GM12872 (cell line): ENCODE measurements around the gene IGSF6.

ENCODE experiments used
- TF ChIP-seq, protein P1 (sequence below): IDR thresholded peaks from 3 replicates; pipeline ENCODE4 v1.5.1; 2011; ENCODE audit warnings: low read depth, mild to moderate bottlenecking, low read length, moderate library complexity; ENCODE audit not compliant: insufficient read depth

IGSF6 gene

DNA sequence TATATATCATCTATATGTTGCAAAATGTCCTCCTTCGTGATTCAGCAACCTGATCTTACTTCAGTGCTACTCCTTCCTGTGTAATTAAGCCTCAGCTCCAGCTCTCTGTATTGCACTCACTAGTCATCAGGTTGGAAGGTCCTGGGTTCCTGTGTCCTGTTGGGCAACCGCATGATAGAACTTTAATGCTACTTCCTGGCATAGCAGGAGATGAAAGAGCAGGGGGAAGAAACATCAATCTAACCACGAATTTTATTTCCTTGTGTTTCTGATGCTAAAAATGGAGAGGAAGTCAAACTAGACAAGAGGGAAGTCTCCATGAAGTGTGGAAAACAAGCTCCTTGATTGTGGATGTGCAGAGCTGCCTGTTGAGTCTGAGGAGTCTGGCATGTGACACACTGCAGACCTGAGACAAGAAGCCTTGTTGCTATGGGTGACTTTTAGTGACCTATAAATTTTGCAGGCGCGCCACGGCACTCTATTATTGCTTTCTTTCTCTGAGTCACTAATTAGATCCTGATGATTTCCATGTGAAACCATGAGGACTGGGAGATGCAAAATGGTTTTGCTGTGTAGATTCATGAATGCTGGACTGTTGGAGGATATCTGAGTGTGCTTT, 25.6 kb downstream of the IGSF6 start:
- TF ChIP-seq, protein P1, sequence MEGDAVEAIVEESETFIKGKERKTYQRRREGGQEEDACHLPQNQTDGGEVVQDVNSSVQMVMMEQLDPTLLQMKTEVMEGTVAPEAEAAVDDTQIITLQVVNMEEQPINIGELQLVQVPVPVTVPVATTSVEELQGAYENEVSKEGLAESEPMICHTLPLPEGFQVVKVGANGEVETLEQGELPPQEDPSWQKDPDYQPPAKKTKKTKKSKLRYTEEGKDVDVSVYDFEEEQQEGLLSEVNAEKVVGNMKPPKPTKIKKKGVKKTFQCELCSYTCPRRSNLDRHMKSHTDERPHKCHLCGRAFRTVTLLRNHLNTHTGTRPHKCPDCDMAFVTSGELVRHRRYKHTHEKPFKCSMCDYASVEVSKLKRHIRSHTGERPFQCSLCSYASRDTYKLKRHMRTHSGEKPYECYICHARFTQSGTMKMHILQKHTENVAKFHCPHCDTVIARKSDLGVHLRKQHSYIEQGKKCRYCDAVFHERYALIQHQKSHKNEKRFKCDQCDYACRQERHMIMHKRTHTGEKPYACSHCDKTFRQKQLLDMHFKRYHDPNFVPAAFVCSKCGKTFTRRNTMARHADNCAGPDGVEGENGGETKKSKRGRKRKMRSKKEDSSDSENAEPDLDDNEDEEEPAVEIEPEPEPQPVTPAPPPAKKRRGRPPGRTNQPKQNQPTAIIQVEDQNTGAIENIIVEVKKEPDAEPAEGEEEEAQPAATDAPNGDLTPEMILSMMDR: no peak

DNA sequence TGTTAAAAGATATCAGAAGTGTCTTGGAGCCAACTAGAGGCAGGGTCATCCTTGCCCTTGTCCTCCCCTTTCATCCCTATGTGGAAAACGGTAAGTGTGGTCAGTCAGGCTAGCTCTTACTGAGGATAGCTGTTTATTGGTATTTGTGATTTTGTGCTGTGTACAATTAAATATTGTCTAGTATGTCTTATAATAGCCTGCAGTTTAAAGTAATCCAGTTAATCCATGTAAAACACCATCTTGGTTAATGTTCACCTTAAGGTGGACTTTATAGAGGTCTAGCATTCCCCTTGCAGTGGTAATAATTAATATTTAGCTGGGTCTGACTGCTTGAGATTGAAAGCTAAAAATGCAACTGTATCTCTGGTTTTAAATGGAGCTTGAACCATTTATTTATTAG, 27.4 kb downstream of the IGSF6 start:
- TF ChIP-seq, protein P1: no peak

DNA sequence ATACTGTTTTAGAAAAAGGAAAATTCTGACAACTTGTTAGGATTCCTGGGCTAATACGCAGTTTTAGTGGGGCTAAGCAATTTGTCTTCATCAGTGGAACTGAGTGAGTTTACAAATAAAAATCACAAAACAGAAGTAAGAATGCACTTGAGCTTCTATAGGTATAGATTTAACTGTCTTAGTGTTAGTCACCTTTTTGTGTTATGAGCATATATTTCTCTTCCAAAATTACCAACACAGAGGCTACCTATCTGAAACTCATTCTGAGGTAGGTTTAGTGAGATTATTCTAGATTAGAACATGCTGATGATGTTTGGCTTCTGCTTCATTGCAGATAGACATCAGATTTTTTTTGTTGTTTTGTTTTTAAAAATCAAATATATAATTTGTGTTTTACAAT, 29.9 kb downstream of the IGSF6 start:
- TF ChIP-seq, protein P1: no peak

DNA sequence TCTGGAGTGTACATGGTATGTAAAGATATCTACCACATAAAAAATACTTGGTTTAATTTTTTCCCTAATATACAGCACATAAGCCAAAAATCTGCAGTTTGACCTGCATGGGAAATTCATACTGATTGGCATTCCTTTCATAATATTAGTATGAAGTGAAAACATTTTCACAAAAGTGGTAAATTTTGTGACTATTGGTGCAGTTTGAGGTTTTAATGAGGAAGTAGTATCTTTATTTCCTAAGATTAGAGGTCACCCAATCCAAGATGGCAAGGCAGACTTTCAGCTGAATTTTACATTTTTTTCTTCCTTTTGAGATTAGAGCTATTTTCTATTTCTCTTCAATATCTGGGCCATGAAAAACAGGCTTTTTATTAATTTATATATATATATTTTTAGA, 31.8 kb downstream of the IGSF6 start:
- TF ChIP-seq, protein P1: no peak

DNA sequence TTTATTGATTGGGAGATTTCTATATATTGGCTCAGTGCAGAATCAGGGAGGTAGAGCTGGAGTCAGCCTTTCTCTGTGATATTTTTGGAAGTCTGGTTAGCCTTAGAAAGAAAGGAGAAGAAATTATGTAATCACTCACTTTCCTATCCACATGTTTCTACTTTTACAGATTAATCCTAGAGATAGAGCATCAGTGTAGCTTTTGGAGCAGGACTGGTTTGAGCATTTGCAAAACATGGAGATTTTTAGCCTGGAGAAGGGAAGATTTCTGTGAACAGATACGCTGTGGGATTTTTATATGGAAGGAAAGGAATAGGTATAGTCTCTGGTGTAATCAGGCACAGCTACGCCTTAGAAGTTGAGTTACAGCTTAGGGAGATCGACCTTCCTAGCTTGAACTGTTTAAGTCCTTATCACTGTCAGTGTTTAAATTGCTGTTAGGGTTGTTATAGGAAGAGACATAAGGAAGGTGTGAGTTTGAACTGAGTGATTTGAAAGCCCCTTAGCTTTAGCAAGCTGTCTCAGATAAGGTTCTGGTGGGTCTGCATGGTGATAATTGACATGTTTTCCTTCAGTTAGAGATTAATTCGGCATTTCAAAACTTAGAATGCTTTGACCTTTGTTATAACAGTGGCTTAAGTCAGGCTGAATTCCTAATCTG, 32.5 kb downstream of the IGSF6 start:
- TF ChIP-seq, protein P1: no peak

DNA sequence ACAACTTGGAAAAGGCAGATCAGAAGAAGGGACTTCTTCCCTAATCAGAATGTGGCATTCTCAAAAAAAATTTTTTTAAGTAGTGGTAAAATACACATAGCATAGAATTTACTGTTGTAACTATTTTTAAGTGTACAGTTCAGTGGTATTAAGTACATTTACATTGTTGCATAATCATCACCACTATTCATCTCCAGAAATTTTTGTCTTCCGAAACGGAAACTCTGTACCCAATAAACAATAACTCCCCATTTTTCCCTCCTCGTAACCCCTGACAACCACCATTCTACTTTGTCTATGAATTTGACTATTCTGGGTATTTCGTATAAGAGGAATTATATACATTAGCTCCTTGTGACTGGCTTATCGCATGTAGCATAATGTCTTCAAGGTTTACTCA, 34.1 kb downstream of the IGSF6 start:
- TF ChIP-seq, protein P1: no peak

DNA sequence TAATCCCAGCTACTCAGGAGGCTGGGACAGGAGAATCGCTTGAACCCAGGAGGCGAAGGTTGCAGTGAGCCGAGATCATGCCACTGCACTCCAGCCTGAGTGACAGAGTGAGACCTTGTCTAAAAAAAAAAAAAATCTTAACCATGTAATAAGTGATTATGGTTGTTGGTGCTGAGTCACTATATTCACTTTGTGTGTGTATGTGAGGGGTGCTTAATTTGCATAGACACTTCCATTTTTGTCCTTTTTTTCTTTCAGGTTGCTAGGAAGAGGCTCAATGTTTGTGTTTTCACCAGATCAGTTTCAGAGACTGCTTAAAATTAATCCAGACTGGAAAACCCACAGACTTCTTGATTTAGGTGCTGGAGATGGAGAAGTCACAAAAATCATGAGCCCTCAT, 34.8 kb downstream of the IGSF6 start:
- TF ChIP-seq, protein P1: no peak
